NB4 (cell line): ENCODE results near the gene FRZB.

ENCODE experiments used
- POLR2A ChIP-seq: IDR thresholded peaks from 2 replicates; pipeline ENCODE4 v1.6.1; 2011; ENCODE audit warnings: mild to moderate bottlenecking; ENCODE audit not compliant: insufficient read length; ENCODE audit errors: extremely low read depth
- TF ChIP-seq, protein P1 (sequence below): IDR thresholded peaks from 2 replicates; pipeline ENCODE4 v1.6.1; 2011; ENCODE audit warnings: low read depth, low read length

DNA sequence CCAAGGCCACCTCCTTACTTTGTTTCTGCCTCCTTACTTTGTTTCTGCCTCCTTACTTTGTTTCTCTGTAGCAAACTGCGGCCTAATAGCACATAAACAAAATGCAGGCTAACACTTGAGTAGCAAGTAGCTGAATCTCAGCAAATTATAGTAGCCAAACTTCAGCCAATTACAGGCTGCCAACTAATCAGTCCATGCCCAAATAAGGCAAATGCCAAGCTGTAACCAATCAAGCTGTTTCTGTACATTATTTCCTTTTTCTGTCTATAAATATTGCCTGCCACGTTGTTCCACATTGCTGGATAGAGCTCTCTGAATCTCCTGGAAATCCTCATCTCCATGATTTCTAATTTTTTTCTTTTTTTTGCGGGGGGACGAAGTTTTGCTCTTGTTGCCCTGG is 28.7 kb upstream of the FRZB start:
- TF ChIP-seq, protein P1, sequence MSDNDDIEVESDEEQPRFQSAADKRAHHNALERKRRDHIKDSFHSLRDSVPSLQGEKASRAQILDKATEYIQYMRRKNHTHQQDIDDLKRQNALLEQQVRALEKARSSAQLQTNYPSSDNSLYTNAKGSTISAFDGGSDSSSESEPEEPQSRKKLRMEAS: no peak
- no peak for TF ChIP-seq POLR2A
